ENCODE results near the gene HLA-DQB2. TPM values are rescaled to one million over a fixed set of nuclear protein-coding genes. Genes with fewer than 3 reads are reported as not detected.

Gene HLA-DQB2
- total and polyA plus RNA-seq, 9 of the 15 experiments (the other 6 are each of a cell fraction or from before 2014, with no cell fraction given) = not detected

DNA sequence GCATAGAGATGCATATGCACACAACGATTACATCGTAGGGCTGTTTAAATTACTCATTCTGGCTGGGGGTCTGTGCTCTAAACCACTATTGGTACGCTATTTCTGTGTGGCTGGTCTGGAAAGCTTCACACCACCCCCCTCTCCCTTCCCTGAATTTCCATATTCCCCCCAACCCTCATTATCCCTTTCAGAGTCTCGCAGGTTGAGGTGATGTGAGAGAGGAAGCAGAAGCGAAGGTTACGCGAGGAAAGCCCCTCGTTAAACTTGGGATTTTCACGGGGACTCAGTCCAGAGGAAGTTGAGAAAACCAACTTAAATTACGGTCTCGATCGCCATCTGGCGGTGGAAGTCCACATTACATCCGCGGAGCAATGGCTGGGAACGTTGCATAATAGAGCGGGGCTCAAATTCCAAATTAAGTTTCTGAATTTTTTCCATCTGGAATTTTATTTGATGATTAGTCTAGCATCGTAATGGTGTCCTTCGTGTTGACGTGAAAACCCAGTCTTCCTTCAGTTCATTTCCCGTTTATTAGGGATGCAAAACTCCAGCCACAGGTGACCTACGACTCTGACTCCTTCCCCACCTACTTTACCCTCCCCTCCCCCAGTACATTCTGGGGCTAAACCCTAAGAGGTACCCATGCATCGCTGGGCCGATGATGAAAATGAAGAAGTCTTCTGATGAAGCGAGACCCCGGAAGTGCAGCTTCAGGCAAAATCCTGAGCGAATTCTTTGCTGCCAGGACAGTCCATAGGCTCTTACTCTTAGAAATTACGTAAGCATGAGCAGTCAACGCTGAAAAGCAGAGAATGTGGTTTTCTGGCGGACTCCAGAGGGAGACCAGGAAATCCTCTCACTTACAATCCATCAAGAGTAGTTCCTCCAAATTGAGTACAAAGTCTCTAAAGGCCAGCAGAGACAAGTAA, 33.8 kb upstream of the HLA-DQB2 start (continued):
- TF ChIP-seq CTCF (IDR thresholded peaks at IDR 0.05 in 2 of 3, conservative IDR thresholded peaks at IDR 0.05 in 1 of 3; ENCODE audit: insufficient read depth in 2 of 3, low read depth in 1 of 3, low read length in 3 of 3) = peak; percentile 80 to 93 (median 88)
- TF ChIP-seq SMAD1 (IDR thresholded peaks at IDR 0.05; ENCODE audit: low read depth, low read length, partially characterized antibody) = peak; percentile 37
- no peak for TF ChIP-seq ZNF217 (CRISPR knock-in tag; IDR thresholded peaks at IDR 0.05)
- no peak for TF ChIP-seq CBFA2T2 (conservative IDR thresholded peaks at IDR 0.05)
- TF ChIP-seq TAF15 (IDR thresholded peaks at IDR 0.05; ENCODE audit: low read depth, low read length) = no peak
- TF ChIP-seq SPI1 (IDR thresholded peaks at IDR 0.05; ENCODE audit: borderline replicate concordance, low read depth, low read length) = 0 out of 2 replicates have a peak, but pooled peaks have one; percentile 19
- TF ChIP-seq, protein P1, sequence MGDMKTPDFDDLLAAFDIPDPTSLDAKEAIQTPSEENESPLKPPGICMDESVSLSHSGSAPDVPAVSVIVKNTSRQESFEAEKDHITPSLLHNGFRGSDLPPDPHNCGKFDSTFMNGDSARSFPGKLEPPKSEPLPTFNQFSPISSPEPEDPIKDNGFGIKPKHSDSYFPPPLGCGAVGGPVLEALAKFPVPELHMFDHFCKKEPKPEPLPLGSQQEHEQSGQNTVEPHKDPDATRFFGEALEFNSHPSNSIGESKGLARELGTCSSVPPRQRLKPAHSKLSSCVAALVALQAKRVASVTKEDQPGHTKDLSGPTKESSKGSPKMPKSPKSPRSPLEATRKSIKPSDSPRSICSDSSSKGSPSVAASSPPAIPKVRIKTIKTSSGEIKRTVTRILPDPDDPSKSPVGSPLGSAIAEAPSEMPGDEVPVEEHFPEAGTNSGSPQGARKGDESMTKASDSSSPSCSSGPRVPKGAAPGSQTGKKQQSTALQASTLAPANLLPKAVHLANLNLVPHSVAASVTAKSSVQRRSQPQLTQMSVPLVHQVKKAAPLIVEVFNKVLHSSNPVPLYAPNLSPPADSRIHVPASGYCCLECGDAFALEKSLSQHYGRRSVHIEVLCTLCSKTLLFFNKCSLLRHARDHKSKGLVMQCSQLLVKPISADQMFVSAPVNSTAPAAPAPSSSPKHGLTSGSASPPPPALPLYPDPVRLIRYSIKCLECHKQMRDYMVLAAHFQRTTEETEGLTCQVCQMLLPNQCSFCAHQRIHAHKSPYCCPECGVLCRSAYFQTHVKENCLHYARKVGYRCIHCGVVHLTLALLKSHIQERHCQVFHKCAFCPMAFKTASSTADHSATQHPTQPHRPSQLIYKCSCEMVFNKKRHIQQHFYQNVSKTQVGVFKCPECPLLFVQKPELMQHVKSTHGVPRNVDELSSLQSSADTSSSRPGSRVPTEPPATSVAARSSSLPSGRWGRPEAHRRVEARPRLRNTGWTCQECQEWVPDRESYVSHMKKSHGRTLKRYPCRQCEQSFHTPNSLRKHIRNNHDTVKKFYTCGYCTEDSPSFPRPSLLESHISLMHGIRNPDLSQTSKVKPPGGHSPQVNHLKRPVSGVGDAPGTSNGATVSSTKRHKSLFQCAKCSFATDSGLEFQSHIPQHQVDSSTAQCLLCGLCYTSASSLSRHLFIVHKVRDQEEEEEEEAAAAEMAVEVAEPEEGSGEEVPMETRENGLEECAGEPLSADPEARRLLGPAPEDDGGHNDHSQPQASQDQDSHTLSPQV (IDR thresholded peaks at IDR 0.05) = no peak
